Stimulated activated CD4-positive, alpha-beta T cell treated with anti-CD3 and anti-CD28 coated beads, Interleukin-4, amount 100 ng/mL, for 1 hour (primary cell): Measurements from ENCODE around the gene CEBPA.

Experiments
- DNase-seq: peaks from one replicate; pipeline ENCODE4 v3.0.0-alpha.2; 2020

The CEBPA gene

GRCh38 chr19:33302175-33302973, at the start of gene CEBPA:
CEBPA (minus strand) TSS chr19:33302534; CDS start chr19:33302414, 120 bp downstream.
- DNase-seq: peak; percentile 64

- DNase-seq: no peak
Observed at GRCh38 chr19:33350538-33351309, 48.4 kb upstream of the CEBPA start.

GRCh38 chr19:33349319-33350289, 47.3 kb upstream of the CEBPA start:
- no peak for DNase-seq

GRCh38 chr19:33348301-33349010, 46.1 kb upstream of the CEBPA start:
- no peak for DNase-seq

- no peak for DNase-seq
Observed at GRCh38 chr19:33347300-33347699, 45.0 kb upstream of the CEBPA start.

GRCh38 chr19:33346665-33347064, 44.3 kb upstream of the CEBPA start:
- DNase-seq: no peak

- DNase-seq: no peak
Observed at GRCh38 chr19:33345163-33345562, 42.8 kb upstream of the CEBPA start.

GRCh38 chr19:33344573-33344925, 42.2 kb upstream of the CEBPA start:
- DNase-seq: no peak

GRCh38 chr19:33343859-33344572, 41.7 kb upstream of the CEBPA start:
- no peak for DNase-seq

GRCh38 chr19:33343301-33343700, 41.0 kb upstream of the CEBPA start:
- no peak for DNase-seq

- no peak for DNase-seq
Observed at GRCh38 chr19:33340991-33341390, 38.7 kb upstream of the CEBPA start.

- no peak for DNase-seq
Observed at GRCh38 chr19:33339016-33339984, 37.0 kb upstream of the CEBPA start.

- DNase-seq: no peak
Observed at GRCh38 chr19:33335446-33335845, 33.1 kb upstream of the CEBPA start.

GRCh38 chr19:33334271-33334670, 31.9 kb upstream of the CEBPA start:
- DNase-seq: no peak

GRCh38 chr19:33333642-33334041, 31.3 kb upstream of the CEBPA start:
- no peak for DNase-seq

- no peak for DNase-seq
Observed at GRCh38 chr19:33333151-33333550, 30.8 kb upstream of the CEBPA start.

GRCh38 chr19:33332248-33332647, 29.9 kb upstream of the CEBPA start:
- no peak for DNase-seq

- no peak for DNase-seq
Observed at GRCh38 chr19:33329736-33330135, 27.4 kb upstream of the CEBPA start.

GRCh38 chr19:33329060-33329459, 26.7 kb upstream of the CEBPA start:
- DNase-seq: no peak

- no peak for DNase-seq
Observed at GRCh38 chr19:33325920-33326319, 23.6 kb upstream of the CEBPA start.

- no peak for DNase-seq
Observed at GRCh38 chr19:33324628-33325027, 22.3 kb upstream of the CEBPA start.
